NOMO-1 (cell line): ENCODE measurements around the gene CAPN10.
A peak's percentile ranks its signal among the peaks of the same experiment; 100 is the strongest.
"Not testable (repeated sequence)": the region's sequence is repeated elsewhere in the genome, so short reads cannot be mapped to it uniquely, and the experiment has no call there.

Source experiments
- DNase-seq, 2 experiments: peaks; one replicate each; lab custom pipeline; 2025; ENCODE audit not compliant: unreplicated experiment in 2 of 2; lab: John Stamatoyannopoulos, UW

The CAPN10 gene

GRCh38 chr2:240563231-240563630 lies 23.3 kb upstream of the CAPN10 start:
- DNase-seq, result not testable (repeated sequence)

- DNase-seq, result no peak
These were observed 22.5 kb upstream of the CAPN10 start for GRCh38 chr2:240563951-240564560.

GRCh38 chr2:240564561-240565332 lies 21.8 kb upstream of the CAPN10 start:
- DNase-seq, result no peak

GRCh38 chr2:240565333-240566202 lies 21.0 kb upstream of the CAPN10 start:
- DNase-seq, result peak; percentile 93 to 95

- DNase-seq, result peak; percentile 94
These were observed 20.1 kb upstream of the CAPN10 start for GRCh38 chr2:240566203-240567136.

- DNase-seq, result peak in 1 of 2 experiments; percentile 12
These were observed 19.2 kb upstream of the CAPN10 start for GRCh38 chr2:240567137-240567871.

GRCh38 chr2:240567872-240568677 lies 18.5 kb upstream of the CAPN10 start, which contains the start of gene RNPEPL1:
Gene RNPEPL1, plus strand, starts transcription at chr2:240568484. Its CDS starts 103 bp downstream, at chr2:240568587.
- DNase-seq, result peak; percentile 34 to 51

GRCh38 chr2:240568678-240569522 lies 17.6 kb upstream of the CAPN10 start:
- DNase-seq, result peak; percentile 34 to 51

- no peak for DNase-seq
These were observed 17.0 kb upstream of the CAPN10 start for GRCh38 chr2:240569523-240569997.

GRCh38 chr2:240569998-240570530 lies 16.5 kb upstream of the CAPN10 start:
- no peak for DNase-seq

GRCh38 chr2:240570531-240571313 lies 15.8 kb upstream of the CAPN10 start:
- DNase-seq, result no peak

- no peak for DNase-seq
These were observed 15.1 kb upstream of the CAPN10 start for GRCh38 chr2:240571314-240571973.

GRCh38 chr2:240572141-240573031 lies 14.1 kb upstream of the CAPN10 start:
- no peak for DNase-seq

GRCh38 chr2:240573071-240573515 lies 13.4 kb upstream of the CAPN10 start:
- no peak for DNase-seq
